Measurements from ENCODE around the gene TMEM117.

Gene TMEM117

GRCh38 chr12:44091948-44092606, 256.2 kb downstream of the TMEM117 start:
- no peak for DNase-seq (ENCODE audit: low read depth in 2 of 3, low spot score in 2 of 3)

- no peak for DNase-seq (ENCODE audit: low read depth in 2 of 3, low spot score in 2 of 3)
Measured at GRCh38 chr12:44098786-44099185, 262.9 kb downstream of the TMEM117 start.

GRCh38 chr12:44099486-44099885, 263.6 kb downstream of the TMEM117 start:
- no peak for DNase-seq (ENCODE audit: low read depth in 2 of 3, low spot score in 2 of 3)

- DNase-seq (ENCODE audit: low read depth in 2 of 3, low spot score in 2 of 3) = no peak
Measured at GRCh38 chr12:44100264-44100663, 264.4 kb downstream of the TMEM117 start.

GRCh38 chr12:44101475-44101874, 265.6 kb downstream of the TMEM117 start:
- no peak for DNase-seq (ENCODE audit: low read depth in 2 of 3, low spot score in 2 of 3)

- DNase-seq (ENCODE audit: low read depth in 2 of 3, low spot score in 2 of 3) = no peak
Measured at GRCh38 chr12:44114906-44115305, 279.0 kb downstream of the TMEM117 start.

GRCh38 chr12:44117337-44117736, 281.5 kb downstream of the TMEM117 start:
- no peak for DNase-seq (ENCODE audit: low read depth in 2 of 3, low spot score in 2 of 3)

- DNase-seq (ENCODE audit: low read depth in 2 of 3, low spot score in 2 of 3) = no peak
Measured at GRCh38 chr12:44118946-44119345, 283.1 kb downstream of the TMEM117 start.

- DNase-seq (ENCODE audit: low read depth in 2 of 3, low spot score in 2 of 3) = no peak
Measured at GRCh38 chr12:44126806-44127205, 290.9 kb downstream of the TMEM117 start.

GRCh38 chr12:44127966-44128710, 292.3 kb downstream of the TMEM117 start:
- no peak for DNase-seq (ENCODE audit: low read depth in 2 of 3, low spot score in 2 of 3)

GRCh38 chr12:44143175-44143574, 307.3 kb downstream of the TMEM117 start:
- DNase-seq (ENCODE audit: low read depth in 2 of 3, low spot score in 2 of 3) = no peak

- DNase-seq (ENCODE audit: low read depth in 2 of 3, low spot score in 2 of 3) = no peak
Measured at GRCh38 chr12:44148936-44149335, 313.1 kb downstream of the TMEM117 start.

- DNase-seq (ENCODE audit: low read depth in 2 of 3, low spot score in 2 of 3) = no peak
Measured at GRCh38 chr12:44154128-44154527, 318.2 kb downstream of the TMEM117 start.

GRCh38 chr12:44155358-44155757, 319.5 kb downstream of the TMEM117 start:
- no peak for DNase-seq (ENCODE audit: low read depth in 2 of 3, low spot score in 2 of 3)

- no peak for DNase-seq (ENCODE audit: low read depth in 2 of 3, low spot score in 2 of 3)
Measured at GRCh38 chr12:44157359-44157758, 321.5 kb downstream of the TMEM117 start.

- DNase-seq (ENCODE audit: low read depth in 2 of 3, low spot score in 2 of 3) = no peak
Measured at GRCh38 chr12:44158746-44159145, 322.9 kb downstream of the TMEM117 start.

- no peak for DNase-seq (ENCODE audit: low read depth in 2 of 3, low spot score in 2 of 3)
Measured at GRCh38 chr12:44159216-44159615, 323.3 kb downstream of the TMEM117 start.

GRCh38 chr12:44159862-44160261, 324.0 kb downstream of the TMEM117 start:
- no peak for DNase-seq (ENCODE audit: low read depth in 2 of 3, low spot score in 2 of 3)

- DNase-seq (ENCODE audit: low read depth in 2 of 3, low spot score in 2 of 3) = no peak
Measured at GRCh38 chr12:44162961-44163360, 327.1 kb downstream of the TMEM117 start.

GRCh38 chr12:44174053-44174452, 338.2 kb downstream of the TMEM117 start:
- no peak for DNase-seq (ENCODE audit: low read depth in 2 of 3, low spot score in 2 of 3)

GRCh38 chr12:44184499-44185206, 348.8 kb downstream of the TMEM117 start:
- no peak for DNase-seq (ENCODE audit: low read depth in 2 of 3, low spot score in 2 of 3)

GRCh38 chr12:44193281-44193680, 357.4 kb downstream of the TMEM117 start:
- no peak for DNase-seq (ENCODE audit: low read depth in 2 of 3, low spot score in 2 of 3)

All from activated CD8-positive, alpha-beta memory T cell treated with anti-CD3 and anti-CD28 coated beads for 48 hours (primary cell).